ENCODE measurements around the gene TNFAIP8L3.
"Not testable (repeated sequence)": the region's sequence is repeated elsewhere in the genome, so short reads cannot be mapped to it uniquely, and the experiment has no call there.

Gene TNFAIP8L3

GRCh38 chr15:51094606-51095569 lies at the start of gene TNFAIP8L3:
TSS of gene TNFAIP8L3 (minus strand) at chr15:51094906. CDS start at chr15:51094595, 311 bp downstream.
- intact Hi-C loops (cut with DNase I), result no loop called here
- DNase-seq, result peak in 2 of 10 donors; percentile 36 to 84

- intact Hi-C loops (cut with DNase I), result no loop called here
- no peak for DNase-seq
These were observed 49.4 kb upstream of the TNFAIP8L3 start for GRCh38 chr15:51144021-51144532.

- DNase-seq; intact Hi-C loops (cut with DNase I): not testable (repeated sequence)
These were observed 45.6 kb upstream of the TNFAIP8L3 start for GRCh38 chr15:51140347-51140746.

GRCh38 chr15:51139091-51139490 lies 44.4 kb upstream of the TNFAIP8L3 start:
- intact Hi-C loops (cut with DNase I), result no loop called here

GRCh38 chr15:51137880-51138430 lies 43.2 kb upstream of the TNFAIP8L3 start:
- DNase-seq, result no peak
- intact Hi-C loops (cut with DNase I), result no loop called here

More at GRCh38 chr15:51139091-51139490, 44.4 kb upstream of the TNFAIP8L3 start:
- DNase-seq, result no peak

GRCh38 chr15:51137024-51137423 lies 42.3 kb upstream of the TNFAIP8L3 start:
- intact Hi-C loops (cut with DNase I), result no loop called here
- DNase-seq, result no peak

GRCh38 chr15:51135276-51135675 lies 40.6 kb upstream of the TNFAIP8L3 start:
- no peak for DNase-seq
- intact Hi-C loops (cut with DNase I), result no loop called here

GRCh38 chr15:51134416-51135199 lies 39.9 kb upstream of the TNFAIP8L3 start:
- DNase-seq, result no peak
- intact Hi-C loops (cut with DNase I), result loop anchor here (5.0 kb wide), 1 partner anchor 58 kb away; no protein-coding TSS in a partner anchor

GRCh38 chr15:51133140-51133765 lies 38.5 kb upstream of the TNFAIP8L3 start:
- intact Hi-C loops (cut with DNase I), result loop anchor here (5.0 kb wide), 1 partner anchor 59 kb away; no protein-coding TSS in a partner anchor

GRCh38 chr15:51132384-51133139 lies 37.9 kb upstream of the TNFAIP8L3 start:
- intact Hi-C loops (cut with DNase I), result loop anchor here (5.0 kb wide), 1 partner anchor 60 kb away; no protein-coding TSS in a partner anchor
- DNase-seq, result peak in 7 of 10 donors; percentile 40 to 94 (median 54)

More at GRCh38 chr15:51133140-51133765, 38.5 kb upstream of the TNFAIP8L3 start:
- no peak for DNase-seq

GRCh38 chr15:51131596-51132290 lies 37.0 kb upstream of the TNFAIP8L3 start:
- intact Hi-C loops (cut with DNase I), result loop anchor here (5.0 kb wide), 1 partner anchor 61 kb away; no protein-coding TSS in a partner anchor
- DNase-seq, result peak in 1 of 10 donors; percentile 59

- intact Hi-C loops (cut with DNase I), result loop anchor here (5.0 kb wide), 1 partner anchor 62 kb away; no protein-coding TSS in a partner anchor
- DNase-seq, result no peak
These were observed 35.6 kb upstream of the TNFAIP8L3 start for GRCh38 chr15:51130344-51130743.

- intact Hi-C loops (cut with DNase I), result loop anchor here (5.0 kb wide), 1 partner anchor 63 kb away; no protein-coding TSS in a partner anchor
- peak in 2 of 10 donors; percentile 19 to 68 for DNase-seq
These were observed 35.0 kb upstream of the TNFAIP8L3 start for GRCh38 chr15:51129535-51130188.

- intact Hi-C loops (cut with DNase I), result no loop called here
These were observed 34.0 kb upstream of the TNFAIP8L3 start for GRCh38 chr15:51128701-51129100.

GRCh38 chr15:51126842-51127241 lies 32.1 kb upstream of the TNFAIP8L3 start:
- no peak for DNase-seq
- intact Hi-C loops (cut with DNase I), result no loop called here

More at GRCh38 chr15:51128701-51129100, 34.0 kb upstream of the TNFAIP8L3 start:
- no peak for DNase-seq

GRCh38 chr15:51123002-51123401 lies 28.3 kb upstream of the TNFAIP8L3 start:
- intact Hi-C loops (cut with DNase I); DNase-seq: not testable (repeated sequence)

GRCh38 chr15:51121631-51122225 lies 27.0 kb upstream of the TNFAIP8L3 start:
- DNase-seq, result no peak
- intact Hi-C loops (cut with DNase I), result no loop called here
